ENCODE measurements around the gene DHX8. TPM values are rescaled to one million over a fixed set of nuclear protein-coding genes. Genes with fewer than 3 reads are reported as not detected.
"Not testable (repeated sequence)": the region's sequence is repeated elsewhere in the genome, so short reads cannot be mapped to it uniquely, and the experiment has no call there.

DHX8 gene
- total and polyA plus RNA-seq, 2 experiments from 2014 or later: 33.1 to 34.4 TPM

- TF ChIP-seq EZH2phosphoT487 (IDR thresholded peaks at IDR 0.05; ENCODE audit: insufficient read depth, low read depth) (no peak), EZH2 (IDR thresholded peaks at IDR 0.05; ENCODE audit: insufficient read depth, poor library complexity, severe bottlenecking) (no peak)
- no peaks in the 10 kb centered on the region for H3K27me3 ChIP-seq (replicated peaks; ENCODE audit: insufficient read depth)
- no peak overlapping the region for H3K4me3 ChIP-seq
- H3K9me2 ChIP-seq (ENCODE audit: insufficient read depth): no peaks in the 10 kb centered on the region
- no peaks in the 10 kb centered on the region for H3K9me3 ChIP-seq (ENCODE audit: low read depth)
- no peaks in the 10 kb centered on the region for H4K20me1 ChIP-seq (ENCODE audit: insufficient read depth)
- 0 out of 2 replicates have a peak overlapping the region, but pooled peaks have one; percentile 9 for H3K27ac ChIP-seq
- 27 to 31% methylated on average over 9 of the region's 9 CpGs for WGBS, 2 experiments (ENCODE audit: low coverage in 1 of 2, low lambda C conversion rate in 2 of 2, missing lambda C conversion rate in 2 of 2)
- peaks cover 6% of the 10 kb centered on the region; the same call in 1 of the 2 replicates for H3F3A ChIP-seq (ENCODE audit: insufficient read depth)
- H3K4me2 ChIP-seq (ENCODE audit: unreplicated experiment): no peak overlapping the region
- H2AFZ ChIP-seq: peak overlapping the region; percentile 73
- DNase-seq: peak; percentile 57
- in situ Hi-C loops (cut with MboI): no loop called here
- no peaks in the 10 kb centered on the region for H3K36me3 ChIP-seq (ENCODE audit: low read depth)
- H3K9ac ChIP-seq: peak overlapping the region; percentile 27; the same call in 1 of the 2 replicates
- H3K79me2 ChIP-seq (ENCODE audit: insufficient read depth): no peaks in the 10 kb centered on the region
- peaks cover 12% of the 10 kb centered on the region for H3K4me1 ChIP-seq (ENCODE audit: insufficient read depth)
Measured at GRCh38 chr17:43477832-43478634, 5.7 kb upstream of the DHX8 start.

DNA sequence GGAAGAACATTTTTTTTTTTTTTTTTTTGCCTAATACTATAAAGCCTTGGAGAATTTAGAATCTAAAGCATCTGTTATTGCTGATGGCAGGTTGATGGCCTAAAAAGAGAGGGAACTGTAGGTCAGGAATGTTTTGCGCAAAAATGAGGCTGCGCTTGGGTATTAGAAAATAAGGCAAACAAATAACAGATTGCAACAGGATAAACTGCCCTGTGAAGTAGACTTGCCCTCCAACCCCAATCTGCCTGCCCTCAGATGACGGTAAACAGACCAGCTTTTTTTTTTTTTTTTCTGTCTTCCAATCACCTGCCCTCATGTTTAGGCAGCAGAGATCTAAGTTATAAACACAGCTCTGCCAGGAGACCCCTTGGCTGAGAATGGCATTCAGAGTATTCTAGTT lies 3.8 kb upstream of the DHX8 start:
- Histone ChIP-seq H3K27me3 (replicated peaks; ENCODE audit: insufficient read depth) (no peaks in the 10 kb centered on the region), H3K79me2 (ENCODE audit: insufficient read depth) (peaks cover 9% of the 10 kb centered on the region), H4K20me1 (ENCODE audit: insufficient read depth) (no peaks in the 10 kb centered on the region), H3K36me3 (ENCODE audit: low read depth) (no peaks in the 10 kb centered on the region), H3K9me3 (ENCODE audit: low read depth) (no peaks in the 10 kb centered on the region), H3K4me3 (no peak overlapping the region), H3K27ac (no peak overlapping the region), H3F3A (ENCODE audit: insufficient read depth) (peaks cover 6% of the 10 kb centered on the region; the same call in 1 of the 2 replicates), H3K9ac (no peak overlapping the region), H3K4me1 (ENCODE audit: insufficient read depth) (peaks cover 19% of the 10 kb centered on the region), H3K4me2 (ENCODE audit: unreplicated experiment) (no peak overlapping the region), H3K9me2 (ENCODE audit: insufficient read depth) (no peaks in the 10 kb centered on the region), H2AFZ (no peak overlapping the region)
- WGBS, 2 experiments (ENCODE audit: low coverage in 1 of 2, low lambda C conversion rate in 2 of 2, missing lambda C conversion rate in 2 of 2): 99 to 100% methylated on average over 3 of the region's 3 CpGs
- TF ChIP-seq EZH2 (IDR thresholded peaks at IDR 0.05; ENCODE audit: insufficient read depth, poor library complexity, severe bottlenecking): no peak
- TF ChIP-seq EZH2phosphoT487 (IDR thresholded peaks at IDR 0.05; ENCODE audit: insufficient read depth, low read depth): no peak
- in situ Hi-C loops (cut with MboI): loop anchor here (5.0 kb wide), 1 partner anchor 83 kb away; the partner anchor contains the start of gene ARL4D
- DNase-seq: no peak

DNA sequence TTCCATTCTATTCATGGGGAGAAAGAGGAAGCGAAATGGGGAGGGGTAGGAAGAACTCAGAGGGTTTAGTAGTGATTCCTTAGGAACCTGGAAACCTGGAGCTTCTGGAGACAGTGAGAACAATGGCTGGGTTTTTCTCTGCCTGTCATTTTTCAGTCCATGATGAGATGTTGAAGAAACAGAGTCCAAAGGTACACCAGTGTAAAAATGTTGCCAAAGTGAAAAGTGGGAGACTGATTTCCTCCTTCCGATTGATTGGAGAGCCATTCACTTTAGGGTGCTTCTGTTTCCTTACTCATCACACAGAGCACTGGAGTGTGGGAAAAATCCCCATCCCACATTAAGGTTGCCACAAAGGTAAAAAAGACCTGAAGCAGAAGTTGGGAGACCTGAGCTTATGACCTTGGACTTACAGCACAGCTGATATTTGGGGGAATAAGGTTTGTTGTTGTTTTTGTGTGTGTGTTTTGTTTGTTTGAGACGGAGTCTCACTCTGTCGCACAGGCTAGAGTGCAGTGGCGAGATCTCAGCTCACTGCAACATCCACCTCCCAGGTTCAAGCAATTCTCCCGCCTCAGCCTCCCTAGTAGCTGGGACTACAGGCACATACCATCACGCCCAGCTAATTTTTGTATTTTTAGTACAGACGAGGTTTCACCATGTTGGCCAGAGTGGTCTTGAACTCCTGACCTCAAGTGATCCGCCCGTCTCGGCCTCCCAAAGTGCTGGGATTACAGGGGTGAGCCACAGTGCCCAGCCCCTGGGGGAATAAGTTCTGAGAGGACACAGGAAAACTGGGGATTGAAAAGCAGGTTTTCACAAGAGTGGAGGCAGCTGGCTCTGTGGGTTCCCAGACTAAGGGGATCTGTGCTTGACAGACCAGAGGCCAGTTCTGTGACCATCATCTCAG lies 1.4 kb upstream of the DHX8 start:
- Histone ChIP-seq H3K9ac (peak overlapping the region; percentile 80; the same call in 1 of the 2 replicates), H3K27ac (peak overlapping the region; percentile 73; the same call in 1 of the 2 replicates), H3K4me2 (ENCODE audit: unreplicated experiment) (no peak overlapping the region), H3F3A (ENCODE audit: insufficient read depth) (peaks cover 6% of the 10 kb centered on the region; the same call in 1 of the 2 replicates), H3K36me3 (ENCODE audit: low read depth) (no peaks in the 10 kb centered on the region), H3K9me3 (ENCODE audit: low read depth) (no peaks in the 10 kb centered on the region), H2AFZ (peak overlapping the region; percentile 99), H3K9me2 (ENCODE audit: insufficient read depth) (no peaks in the 10 kb centered on the region), H3K4me3 (no peak overlapping the region), H3K27me3 (replicated peaks; ENCODE audit: insufficient read depth) (no peaks in the 10 kb centered on the region), H3K79me2 (ENCODE audit: insufficient read depth) (peaks cover 33% of the 10 kb centered on the region), H3K4me1 (ENCODE audit: insufficient read depth) (peaks cover 31% of the 10 kb centered on the region), H4K20me1 (ENCODE audit: insufficient read depth) (no peaks in the 10 kb centered on the region)
- TF ChIP-seq EZH2 (IDR thresholded peaks at IDR 0.05; ENCODE audit: insufficient read depth, poor library complexity, severe bottlenecking) (no peak), EZH2phosphoT487 (IDR thresholded peaks at IDR 0.05; ENCODE audit: insufficient read depth, low read depth) (no peak)
- WGBS, 2 experiments (ENCODE audit: low coverage in 1 of 2, low lambda C conversion rate in 2 of 2, missing lambda C conversion rate in 2 of 2): 85 to 89% methylated on average over 11 of the region's 11 CpGs
- DNase-seq: no peak
- in situ Hi-C loops (cut with MboI): loop anchor here (5.0 kb wide), 1 partner anchor 85 kb away; the partner anchor contains the start of gene ARL4D

DNA sequence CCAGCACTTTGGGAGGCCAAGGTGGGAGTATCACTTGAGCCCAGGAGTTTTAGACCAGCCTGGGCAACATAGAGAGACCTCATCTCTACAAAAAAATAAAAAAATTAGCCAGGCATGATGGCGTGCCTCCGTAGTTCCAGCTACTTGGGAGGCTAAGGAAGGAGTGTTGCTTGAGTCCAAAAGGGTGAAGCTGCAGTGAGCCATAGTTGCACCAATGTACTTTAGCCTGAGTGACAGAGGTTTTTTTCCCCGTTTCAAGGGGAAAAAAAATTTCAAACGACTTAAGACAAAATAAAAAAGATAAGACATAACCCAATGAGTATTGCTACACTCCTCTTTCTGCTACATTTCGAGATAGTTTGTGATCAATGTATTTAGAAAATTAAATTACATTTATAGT lies 6.8 kb downstream of the DHX8 start:
- H3K4me1 ChIP-seq (ENCODE audit: insufficient read depth): 0 out of 2 replicates have a peak, but pooled peaks cover 5% of the 10 kb centered on the region
- H4K20me1 ChIP-seq (ENCODE audit: insufficient read depth): no peaks in the 10 kb centered on the region
- peaks cover 57% of the 10 kb centered on the region for H3K79me2 ChIP-seq (ENCODE audit: insufficient read depth)
- DNase-seq: no peak
- no peak overlapping the region for H3K4me2 ChIP-seq (ENCODE audit: unreplicated experiment)
- H3K4me3 ChIP-seq: no peak overlapping the region
- H3K9me2 ChIP-seq (ENCODE audit: insufficient read depth): no peaks in the 10 kb centered on the region
- in situ Hi-C loops (cut with MboI): no loop called here
- no peak overlapping the region for H2AFZ ChIP-seq
- H3K9ac ChIP-seq: no peak overlapping the region
- TF ChIP-seq EZH2 (IDR thresholded peaks at IDR 0.05; ENCODE audit: insufficient read depth, poor library complexity, severe bottlenecking) (no peak), EZH2phosphoT487 (IDR thresholded peaks at IDR 0.05; ENCODE audit: insufficient read depth, low read depth) (no peak)
- H3K27ac ChIP-seq: no peak overlapping the region
- no peaks in the 10 kb centered on the region for H3F3A ChIP-seq (ENCODE audit: insufficient read depth)
- H3K36me3 ChIP-seq (ENCODE audit: low read depth): peaks cover 35% of the 10 kb centered on the region
- no peaks in the 10 kb centered on the region for H3K9me3 ChIP-seq (ENCODE audit: low read depth)
- H3K27me3 ChIP-seq (replicated peaks; ENCODE audit: insufficient read depth): no peaks in the 10 kb centered on the region
- 80 to 86% methylated on average over 5 of the region's 5 CpGs for WGBS, 2 experiments (ENCODE audit: low coverage in 1 of 2, low lambda C conversion rate in 2 of 2, missing lambda C conversion rate in 2 of 2)

DNA sequence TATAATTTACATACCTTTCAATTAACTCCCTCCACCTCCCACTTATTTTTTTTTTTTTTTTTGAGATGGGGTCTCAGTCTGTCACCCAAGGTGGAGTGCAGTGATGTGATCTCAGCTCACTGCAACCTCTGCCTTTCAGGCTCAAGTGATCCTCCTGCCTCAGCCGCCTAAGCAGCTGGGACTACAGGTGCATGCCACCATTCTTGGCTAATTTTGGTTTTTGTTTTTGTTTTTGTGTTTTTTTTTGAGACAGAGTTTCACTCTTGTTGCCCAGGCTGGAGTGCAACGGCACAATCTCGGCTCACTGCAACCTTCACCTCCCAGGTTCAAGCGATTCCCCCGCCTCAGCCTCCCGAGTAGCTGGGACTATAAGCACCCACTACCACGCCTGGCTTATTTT lies 25.7 kb downstream of the DHX8 start:
- H3K27me3 ChIP-seq (replicated peaks; ENCODE audit: insufficient read depth); H3F3A ChIP-seq (ENCODE audit: insufficient read depth); H3K9me2 ChIP-seq (ENCODE audit: insufficient read depth); H3K79me2 ChIP-seq (ENCODE audit: insufficient read depth); H3K4me3 ChIP-seq; H3K9ac ChIP-seq; H3K27ac ChIP-seq; H3K4me1 ChIP-seq (ENCODE audit: insufficient read depth); H3K9me3 ChIP-seq (ENCODE audit: low read depth); in situ Hi-C loops (cut with MboI); DNase-seq; H3K4me2 ChIP-seq (ENCODE audit: unreplicated experiment); H4K20me1 ChIP-seq (ENCODE audit: insufficient read depth); H2AFZ ChIP-seq: not testable (repeated sequence)
- peaks cover 55% of the 10 kb centered on the region for H3K36me3 ChIP-seq (ENCODE audit: low read depth)
- WGBS, 2 experiments (ENCODE audit: low coverage in 1 of 2, low lambda C conversion rate in 2 of 2, missing lambda C conversion rate in 2 of 2): 92 to 94% methylated on average over 7 of the region's 7 CpGs

DNA sequence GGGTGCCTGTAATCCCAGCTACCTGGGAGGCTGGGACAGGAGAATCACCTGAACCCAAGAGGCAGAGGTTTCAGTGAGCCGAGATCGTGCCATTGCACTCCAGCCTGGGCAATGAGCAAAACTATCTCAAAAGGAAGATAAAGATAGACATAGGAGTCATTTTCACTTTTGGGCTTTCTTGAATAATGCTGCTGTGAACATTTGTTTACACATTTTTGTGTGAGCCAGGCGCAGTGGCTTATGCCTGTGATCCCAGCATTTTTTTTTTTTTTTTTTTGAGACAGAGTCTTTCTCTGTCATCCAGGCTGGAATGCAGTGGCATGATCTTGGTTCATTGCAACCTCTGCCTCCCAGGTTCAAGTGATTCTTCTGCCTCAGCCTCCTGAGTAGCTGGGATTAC lies 27.4 kb downstream of the DHX8 start:
- not testable (repeated sequence) for H3K4me1 ChIP-seq (ENCODE audit: insufficient read depth); H3K4me3 ChIP-seq; H2AFZ ChIP-seq; H4K20me1 ChIP-seq (ENCODE audit: insufficient read depth); H3K79me2 ChIP-seq (ENCODE audit: insufficient read depth); H3K9me2 ChIP-seq (ENCODE audit: insufficient read depth); H3K27ac ChIP-seq; DNase-seq; H3K9me3 ChIP-seq (ENCODE audit: low read depth); H3K9ac ChIP-seq; H3K4me2 ChIP-seq (ENCODE audit: unreplicated experiment); H3K27me3 ChIP-seq (replicated peaks; ENCODE audit: insufficient read depth)
- in situ Hi-C loops (cut with MboI): loop anchor here (10.0 kb wide), 1 partner anchor 174 kb away; no protein-coding TSS in a partner anchor
- WGBS, 2 experiments (ENCODE audit: low coverage in 1 of 2, low lambda C conversion rate in 2 of 2, missing lambda C conversion rate in 2 of 2): 95 to 96% methylated on average over 3 of the region's 3 CpGs
- Histone ChIP-seq H3F3A (ENCODE audit: insufficient read depth) (peaks cover 10% of the 10 kb centered on the region; the same call in 1 of the 2 replicates), H3K36me3 (ENCODE audit: low read depth) (peaks cover 49% of the 10 kb centered on the region)
